BJ (cell line): ENCODE measurements around the gene PELI2. TPM values are rescaled to one million over a fixed set of nuclear protein-coding genes. Genes with fewer than 3 reads are reported as not detected.

Experiments used
- CTCF ChIA-PET: fragments of 350-600 bp; formaldehyde crosslinking; extraction: SDS; loops from one replicate; lab custom pipeline; 2021; ENCODE audit warnings: antibody characterized with exemption, inconsistent platforms; lab: Yijun Ruan, JAX
- POLR2A ChIA-PET: fragments of 300-600 bp; sonication (Branson Sonifier 250); formaldehyde crosslinking; extraction: SDS; loops from one replicate; lab custom pipeline; 2021; ENCODE audit warnings: antibody characterized with exemption; lab: Charles Lee
- DNase-seq: peaks from one replicate; pipeline ENCODE4 v3.0.0-alpha.2; 2011; ENCODE audit warnings: low read depth
- H3K27me3 ChIP-seq: 2 replicates; pipeline ENCODE4 v1.6.0; 2011; ENCODE audit warnings: low read length; ENCODE audit not compliant: control insufficient read depth, insufficient read depth
- H3K36me3 ChIP-seq: 2 replicates; pipeline ENCODE4 v1.5.1; 2011; ENCODE audit warnings: low read length; ENCODE audit not compliant: control insufficient read depth, insufficient read depth
- H3K4me3 ChIP-seq: 2 replicates; pipeline ENCODE4 v1.5.1; 2011; ENCODE audit warnings: low read depth, mild to moderate bottlenecking, control low read depth, low read length
- CTCF ChIP-seq: IDR thresholded peaks from 2 replicates; pipeline ENCODE4 v1.5.1; 2011; ENCODE audit warnings: low read depth, mild to moderate bottlenecking, control low read depth, inconsistent platforms, low read length, moderate library complexity; ENCODE audit not compliant: insufficient read depth
- polyA plus RNA-seq: library from polyadenylated mRNA; depleted of rRNA; stranded (reverse); fragments of >200 nt; gene quantifications from 2 replicates; pipeline ENCODE4 v1.2.3, GENCODE V29; 2011

Gene PELI2
- polyA plus RNA-seq, 1 experiment, result 10.5 TPM

GRCh38 chr14:56125772-56126636, 7.8 kb downstream of the PELI2 start:
- H3K27me3 ChIP-seq, result no peaks in the 10 kb centered on the region
- no peak for DNase-seq
- POLR2A ChIA-PET, result no interaction called here
- no peaks in the 10 kb centered on the region for H3K36me3 ChIP-seq
- TF ChIP-seq CTCF, result no peak
- H3K4me3 ChIP-seq, result no peak overlapping the region
- CTCF ChIA-PET, result no interaction called here

DNA sequence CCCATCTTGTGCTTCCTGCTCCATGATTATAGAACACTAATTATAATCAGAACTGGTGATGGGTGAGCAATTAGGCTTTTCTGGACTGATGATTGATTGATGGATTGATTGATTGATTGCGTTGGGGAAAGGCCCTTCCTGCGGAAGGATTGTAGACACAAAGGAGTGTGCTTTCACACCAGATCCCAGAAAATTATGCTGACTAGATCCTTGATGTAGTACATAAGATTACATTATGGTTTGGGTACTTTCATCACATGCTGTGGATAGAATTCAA, 8.4 kb downstream of the PELI2 start:
- no peak overlapping the region for H3K4me3 ChIP-seq
- CTCF ChIA-PET, result no interaction called here
- POLR2A ChIA-PET, result no interaction called here
- no peak for DNase-seq
- H3K36me3 ChIP-seq, result no peaks in the 10 kb centered on the region
- no peaks in the 10 kb centered on the region for H3K27me3 ChIP-seq
- no peak for TF ChIP-seq CTCF

DNA sequence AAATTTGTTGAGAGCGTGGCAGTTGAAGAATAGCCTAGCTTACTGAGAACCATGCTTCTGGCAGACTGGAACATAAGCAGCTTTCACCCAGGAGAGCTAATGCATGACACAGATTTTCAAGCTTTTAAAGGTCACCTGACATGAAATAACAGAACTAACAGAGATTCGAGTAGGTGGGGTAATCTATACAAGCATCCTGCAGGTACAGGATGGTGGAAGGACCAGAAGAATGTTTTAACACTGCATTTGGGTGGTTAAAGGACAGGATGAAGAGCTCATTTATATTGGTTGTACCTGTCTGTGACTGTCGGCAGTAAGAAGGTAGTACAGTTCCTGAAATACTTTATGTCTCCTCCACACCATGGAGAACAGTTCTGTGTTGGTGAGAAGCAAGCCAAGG, 8.9 kb downstream of the PELI2 start:
- ChIA-PET POLR2A (interaction anchor here (0.6 kb wide), 1 partner anchor 213 kb away, joined by 3 read pairs; no protein-coding TSS in a partner anchor), CTCF (interaction anchor here (1.1 kb wide), 1 partner anchor 213 kb away, joined by 3 read pairs; no protein-coding TSS in a partner anchor)
- Histone ChIP-seq H3K27me3 (no peaks in the 10 kb centered on the region), H3K36me3 (no peaks in the 10 kb centered on the region), H3K4me3 (no peak overlapping the region)
- DNase-seq, result no peak
- no peak for TF ChIP-seq CTCF

DNA sequence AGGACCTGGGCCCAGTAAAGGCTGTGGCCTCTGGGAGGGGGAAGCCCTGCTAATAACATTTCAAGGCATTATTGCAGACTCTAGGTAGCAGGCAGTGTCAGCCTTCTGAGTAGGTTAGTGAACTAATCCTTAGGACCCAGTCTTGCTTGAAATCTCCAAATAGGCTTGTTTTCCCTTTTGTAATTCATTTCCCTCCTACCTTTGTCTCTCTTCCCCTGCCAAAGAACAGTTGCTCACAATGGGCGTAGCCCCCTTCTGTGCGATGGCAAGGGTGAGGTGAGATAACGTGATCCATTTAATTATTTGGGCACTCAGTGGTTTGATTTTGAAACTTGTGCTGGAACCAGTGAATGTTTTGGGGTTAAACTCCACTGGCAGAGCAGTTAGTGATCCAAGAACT, 10.9 kb downstream of the PELI2 start:
- TF ChIP-seq CTCF, result no peak
- H3K27me3 ChIP-seq, result no peaks in the 10 kb centered on the region
- no peaks in the 10 kb centered on the region for H3K36me3 ChIP-seq
- ChIA-PET CTCF (no interaction called here), POLR2A (no interaction called here)
- H3K4me3 ChIP-seq, result no peak overlapping the region
- DNase-seq, result no peak

DNA sequence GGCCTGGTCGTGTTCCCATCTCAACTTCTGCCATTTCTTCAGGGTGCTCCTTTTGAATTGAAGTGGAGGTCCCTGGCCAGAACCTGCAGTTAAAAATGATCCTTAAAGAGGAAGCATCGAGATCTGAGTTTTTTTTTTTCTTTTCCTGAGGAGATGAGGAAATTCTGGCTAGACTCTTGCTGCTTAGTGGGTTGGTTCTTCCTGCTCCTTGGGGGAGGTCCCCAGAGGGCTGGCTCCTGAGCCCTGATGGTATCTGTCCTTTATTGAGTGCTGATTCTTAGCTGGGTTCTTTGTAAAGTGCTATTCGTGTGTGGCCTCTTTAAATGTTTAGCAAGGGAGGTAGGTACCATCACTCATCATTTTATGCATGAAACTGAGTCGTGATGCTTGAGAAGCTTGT, 11.7 kb downstream of the PELI2 start:
- no peaks in the 10 kb centered on the region for H3K27me3 ChIP-seq
- TF ChIP-seq CTCF, result no peak
- no peak for DNase-seq
- ChIA-PET CTCF (no interaction called here), POLR2A (no interaction called here)
- no peaks in the 10 kb centered on the region for H3K36me3 ChIP-seq
- no peak overlapping the region for H3K4me3 ChIP-seq
